ENCODE measurements around the gene PNPLA6.
A peak's percentile ranks its signal among the peaks of the same experiment; 100 is the strongest.

The PNPLA6 gene

GRCh38 chr19:7596211-7596937, 60.9 kb downstream of the PNPLA6 start:
- Histone ChIP-seq H3K4me2 (peak overlapping the region; percentile 25; the same call in 1 of the 2 replicates), H3K36me3 (ENCODE audit: insufficient read depth) (no peaks in the 10 kb centered on the region), H3K4me1 (ENCODE audit: low read depth, poor library complexity, severe bottlenecking) (no peaks in the 10 kb centered on the region), H3K9ac (no peak overlapping the region), H4K20me1 (ENCODE audit: insufficient read depth) (no peaks in the 10 kb centered on the region), H3K27ac (no peak overlapping the region), H2AFZ (ENCODE audit: low read depth) (no peak overlapping the region), H3K79me2 (ENCODE audit: insufficient read depth, low read depth) (no peaks in the 10 kb centered on the region), H3K27me3 (ENCODE audit: insufficient read depth, low read depth) (peaks cover 18% of the 10 kb centered on the region; the same call in 1 of the 2 replicates), H3K4me3 (IDR thresholded peaks at IDR 0.05; ENCODE audit: insufficient read depth, low read depth, low read length) (no peak overlapping the region)
- TF ChIP-seq CTCF (conservative IDR thresholded peaks at IDR 0.05; ENCODE audit: low read depth, low read length): no peak

GRCh38 chr19:7597689-7598088, 62.2 kb downstream of the PNPLA6 start:
- H4K20me1 ChIP-seq (ENCODE audit: insufficient read depth): no peaks in the 10 kb centered on the region
- H3K27me3 ChIP-seq (ENCODE audit: insufficient read depth, low read depth): peaks cover 16% of the 10 kb centered on the region; the same call in 1 of the 2 replicates
- H3K79me2 ChIP-seq (ENCODE audit: insufficient read depth, low read depth): no peaks in the 10 kb centered on the region
- no peak overlapping the region for H3K4me3 ChIP-seq (IDR thresholded peaks at IDR 0.05; ENCODE audit: insufficient read depth, low read depth, low read length)
- no peaks in the 10 kb centered on the region for H3K36me3 ChIP-seq (ENCODE audit: insufficient read depth)
- H3K4me2 ChIP-seq: no peak overlapping the region
- H2AFZ ChIP-seq (ENCODE audit: low read depth): no peak overlapping the region
- TF ChIP-seq CTCF (conservative IDR thresholded peaks at IDR 0.05; ENCODE audit: low read depth, low read length): no peak
- H3K27ac ChIP-seq: no peak overlapping the region
- no peak overlapping the region for H3K9ac ChIP-seq
- no peaks in the 10 kb centered on the region for H3K4me1 ChIP-seq (ENCODE audit: low read depth, poor library complexity, severe bottlenecking)

GRCh38 chr19:7598180-7598579, 62.7 kb downstream of the PNPLA6 start:
- no peak overlapping the region for H3K4me2 ChIP-seq

GRCh38 chr19:7600721-7601120, 65.2 kb downstream of the PNPLA6 start:
- Histone ChIP-seq H4K20me1 (ENCODE audit: insufficient read depth) (no peaks in the 10 kb centered on the region), H3K4me1 (ENCODE audit: low read depth, poor library complexity, severe bottlenecking) (no peaks in the 10 kb centered on the region), H3K4me3 (IDR thresholded peaks at IDR 0.05; ENCODE audit: insufficient read depth, low read depth, low read length) (no peak overlapping the region), H2AFZ (ENCODE audit: low read depth) (no peak overlapping the region), H3K27me3 (ENCODE audit: insufficient read depth, low read depth) (peaks cover 11% of the 10 kb centered on the region; the same call in 1 of the 2 replicates), H3K4me2 (no peak overlapping the region), H3K36me3 (ENCODE audit: insufficient read depth) (no peaks in the 10 kb centered on the region), H3K9ac (no peak overlapping the region), H3K79me2 (ENCODE audit: insufficient read depth, low read depth) (no peaks in the 10 kb centered on the region), H3K27ac (no peak overlapping the region)
- no peak for TF ChIP-seq CTCF (conservative IDR thresholded peaks at IDR 0.05; ENCODE audit: low read depth, low read length)

More at GRCh38 chr19:7598180-7598579, 62.7 kb downstream of the PNPLA6 start:
- H4K20me1 ChIP-seq (ENCODE audit: insufficient read depth): no peaks in the 10 kb centered on the region
- H3K4me3 ChIP-seq (IDR thresholded peaks at IDR 0.05; ENCODE audit: insufficient read depth, low read depth, low read length): no peak overlapping the region
- H3K27me3 ChIP-seq (ENCODE audit: insufficient read depth, low read depth): peaks cover 16% of the 10 kb centered on the region; the same call in 1 of the 2 replicates
- no peaks in the 10 kb centered on the region for H3K4me1 ChIP-seq (ENCODE audit: low read depth, poor library complexity, severe bottlenecking)
- H3K27ac ChIP-seq: no peak overlapping the region
- no peaks in the 10 kb centered on the region for H3K79me2 ChIP-seq (ENCODE audit: insufficient read depth, low read depth)
- no peak overlapping the region for H3K9ac ChIP-seq
- H3K36me3 ChIP-seq (ENCODE audit: insufficient read depth): no peaks in the 10 kb centered on the region
- no peak overlapping the region for H2AFZ ChIP-seq (ENCODE audit: low read depth)
- no peak for TF ChIP-seq CTCF (conservative IDR thresholded peaks at IDR 0.05; ENCODE audit: low read depth, low read length)

Data from KMS-11 (cell line).